K562 (cell line): ENCODE data around the gene DVL2. TPM values are rescaled to one million over a fixed set of nuclear protein-coding genes. Genes with fewer than 3 reads are reported as not detected.
A peak's percentile ranks its signal among the peaks of the same experiment; 100 is the strongest.

Experiments
- ATAC-seq: fragments of 200-7000 bp; cut with Tn5 transposase; 3 replicates; pipeline ENCODE4 v1.9.1; 2020; ENCODE audit warnings: moderate library complexity
- BruUV-seq: library from RNA; stranded (reverse); fragments of 400-500 nt; replicated peaks from 2 replicates; lab custom pipeline; 2021; lab: Mats Ljungman, UMichigan
- CTCF ChIA-PET: fragments of 300-600 bp; formaldehyde crosslinking; extraction: SDS; loops from one replicate; lab custom pipeline; 2021; ENCODE audit warnings: low intra/inter-chr PET ratio; lab: Yijun Ruan, JAX
- POLR2A ChIA-PET: fragments of 300-600, 350-650 bp; sonication (Branson Sonifier 250); formaldehyde crosslinking; extraction: SDS; loops from one replicate; lab custom pipeline; 2021; ENCODE audit warnings: antibody characterized with exemption, inconsistent platforms; lab: Yijun Ruan, JAX
- DNase-seq, 4 experiments: peaks; one replicate each; pipeline versions ENCODE4 v3.0.0 to v3.0.0-alpha.2; 2011 to 2018; ENCODE audit warnings: low spot score in 3 of 4, mixed read lengths in 3 of 4; ENCODE audit errors: extremely low read depth in 1 of 4
- FAIRE-seq: peaks from 2 replicates; lab custom pipeline; 2011; peaks lifted over from hg19 to GRCh38; lab: Jason Lieb, UNC
- H2AFZ ChIP-seq: 2 replicates; pipeline ENCODE4 v1.6.0; 2011; ENCODE audit warnings: low read depth, low read length, control low read depth, inconsistent platforms
- H3K27ac ChIP-seq: fragments of 200-600 bp; 3 replicates; pipeline ENCODE4 v1.8.0; 2011; ENCODE audit warnings: low read depth, mild to moderate bottlenecking, control low read depth, inconsistent platforms, low read length, moderate library complexity, mixed read lengths; ENCODE audit errors: extremely low read depth
- H3K27me3 ChIP-seq, 2 experiments: fragments of 300-600 bp in 1 of 2; 2 replicates in 1 of 2; 3 replicates in 1 of 2; pipeline versions ENCODE4 v1.6.0 to v1.8.0; 2011; ENCODE audit warnings: inconsistent platforms in 2 of 2, low read length in 2 of 2, mild to moderate bottlenecking in 1 of 2, mixed read lengths in 1 of 2, moderate library complexity in 1 of 2; ENCODE audit not compliant: control insufficient read depth in 2 of 2, insufficient read depth in 2 of 2
- H3K36me3 ChIP-seq: fragments of 300-600 bp; 3 replicates; pipeline ENCODE4 v1.8.0; 2011; ENCODE audit warnings: mild to moderate bottlenecking, low read length, inconsistent platforms; ENCODE audit not compliant: control insufficient read depth, insufficient read depth
- H3K4me1 ChIP-seq, 2 experiments: fragments of 200-600 bp in 1 of 2; replicated peaks in 1 of 2; 2 replicates in 1 of 2; 3 replicates in 1 of 2; pipeline versions ENCODE4 v1.5.1 to v1.8.0; 2011; ENCODE audit warnings: inconsistent platforms in 2 of 2, low read length in 2 of 2, mild to moderate bottlenecking in 1 of 2, mixed read lengths in 1 of 2, moderate library complexity in 1 of 2; ENCODE audit not compliant: control insufficient read depth in 2 of 2, insufficient read depth in 2 of 2
- H3K4me2 ChIP-seq: 2 replicates; pipeline ENCODE4 v1.6.1; 2011; ENCODE audit warnings: low read length, control low read depth, inconsistent platforms, mixed read lengths; ENCODE audit not compliant: insufficient read depth
- H3K4me3 ChIP-seq: fragments of 200-600 bp; sonication (generic), shearing (Covaris generic); 2 replicates; pipeline ENCODE4 v1.5.1; 2016; ENCODE audit warnings: control low read depth, inconsistent platforms
- H3K79me2 ChIP-seq: fragments of 200-600 bp; 3 replicates; pipeline ENCODE4 v1.8.0; 2011; ENCODE audit warnings: low read length, inconsistent platforms; ENCODE audit not compliant: control insufficient read depth, insufficient read depth
- H3K9ac ChIP-seq, 2 experiments: 2 replicates each; pipeline versions ENCODE4 v1.6.0 to v1.6.1; 2011; ENCODE audit warnings: low read depth in 2 of 2, low read length in 2 of 2, control low read depth in 1 of 2, inconsistent platforms in 1 of 2, mild to moderate bottlenecking in 1 of 2, mixed read lengths in 1 of 2; ENCODE audit not compliant: insufficient read depth in 1 of 2
- H3K9me1 ChIP-seq: one replicate; pipeline ENCODE4 v1.6.0; 2011; ENCODE audit warnings: inconsistent platforms, mild to moderate bottlenecking, low read length, moderate library complexity; ENCODE audit not compliant: control insufficient read depth, insufficient read depth
- H3K9me3 ChIP-seq: replicated peaks from 2 replicates; pipeline ENCODE4 v1.5.1; 2011; ENCODE audit warnings: low read depth, low read length, inconsistent platforms; ENCODE audit not compliant: control insufficient read depth, insufficient read depth
- H4K20me1 ChIP-seq: replicated peaks from 2 replicates; pipeline ENCODE4 v1.6.1; 2011; ENCODE audit warnings: low read length, inconsistent platforms, mixed read lengths; ENCODE audit not compliant: control insufficient read depth, insufficient read depth
- CLOCK ChIP-seq: fragments of 250-450 bp; sonication (Bioruptor Pico); IDR thresholded peaks from 2 replicates; pipeline ENCODE4 v1.4.0; 2020; ENCODE audit warnings: mild to moderate bottlenecking, moderate library complexity, borderline replicate concordance
- CREB5 ChIP-seq: fragments of 250-450 bp; sonication (Bioruptor Pico); IDR thresholded peaks from 2 replicates; pipeline ENCODE4 v1.5.0; 2020; ENCODE audit warnings: mild to moderate bottlenecking
- ELF4 ChIP-seq: fragments of 450-650 bp; formaldehyde crosslinking; IDR thresholded peaks from 2 replicates; pipeline ENCODE4 v1.4.0; 2022; ENCODE audit warnings: missing genetic modification characterization
- GABPA ChIP-seq: fragments of 200-800 bp; sonication (Bioruptor generic); conservative IDR thresholded peaks from 2 replicates; pipeline ENCODE4 v1.6.1; 2016; ENCODE audit warnings: low read depth, missing genetic modification characterization, missing compliant biosample characterization
- POU5F1 ChIP-seq: fragments of 150-350 bp; IDR thresholded peaks from 2 replicates; pipeline ENCODE4 v1.6.1; 2014; ENCODE audit warnings: borderline replicate concordance, low read length, low read depth, mild to moderate bottlenecking; ENCODE audit not compliant: partially characterized antibody
- PREB ChIP-seq: sonication (generic); formaldehyde crosslinking; IDR thresholded peaks from 2 replicates; pipeline ENCODE4 v1.8.1; 2023; ENCODE audit warnings: mild to moderate bottlenecking, missing genetic modification reagents
- VEZF1 ChIP-seq: fragments of 200-800 bp; sonication (Bioruptor generic); IDR thresholded peaks from 2 replicates; pipeline ENCODE4 v1.6.1; 2017; ENCODE audit warnings: missing genetic modification characterization, missing compliant biosample characterization
- ZFX ChIP-seq: sonication (generic); formaldehyde crosslinking; IDR thresholded peaks from 2 replicates; pipeline ENCODE4 v1.8.0; 2022; ENCODE audit warnings: mild to moderate bottlenecking, missing genetic modification reagents, moderate library complexity
- ZNF263 ChIP-seq: sonication (generic); formaldehyde crosslinking; IDR thresholded peaks from 2 replicates; pipeline ENCODE4 v1.8.0; 2022; ENCODE audit warnings: mild to moderate bottlenecking, missing genetic modification reagents, borderline replicate concordance
- ZNF740 ChIP-seq, 3 experiments: fragments of 200-800 bp in 1 of 3; sonication (Bioruptor generic) in 1 of 3; sonication (generic) in 1 of 3; formaldehyde crosslinking in 1 of 3; IDR thresholded peaks; 2 replicates each; pipeline versions ENCODE4 v1.6.1 to v1.8.0; 2016 to 2022; ENCODE audit warnings: mild to moderate bottlenecking in 2 of 3, missing compliant biosample characterization in 2 of 3, missing genetic modification characterization in 2 of 3, missing genetic modification reagents in 1 of 3
- WGBS: fragments of 100-300 bp; shearing (Covaris generic); methylation state at CpG from one replicate; pipeline ENCODE4 v1.1.6; 2016; ENCODE audit warnings: low coverage, mixed read lengths; ENCODE audit not compliant: insufficient coverage; ENCODE audit errors: missing lambda C conversion rate; 5-methylcytosine and 5-hydroxymethylcytosine counted together
- in situ Hi-C: fragments of 300-500 bp; cut with MboI; formaldehyde crosslinking; loops from 4 replicates; pipeline ENCODE4 v1.15.0; 2018; ENCODE audit warnings: inconsistent platforms, mixed read lengths
- intact Hi-C: fragments of 100-400 bp; cut with micrococcal nuclease; formaldehyde crosslinking; loops from 2 replicates; pipeline ENCODE4 v1.14.2; 2022
- polyA plus RNA-seq, 8 experiments: library from polyadenylated mRNA; depleted of rRNA in 4 of 8; stranded (reverse) in 5 of 8; unstranded in 3 of 8; fragments of >200 nt; fragmentation: Nextera tagmentation in 2 of 8; fragmentation: Illumina TruSeq in 1 of 8; extraction: Ambion mirVana in 2 of 8; extraction: Trizol in 1 of 8; gene quantifications; 2 replicates each; pipeline versions ENCODE4 v1.2.1 to v1.2.3, GENCODE V29; 2011 to 2014; ENCODE audit warnings: inconsistent platforms in 1 of 8, missing spikeins in 1 of 8
- total RNA-seq, 7 experiments: library from RNA; depleted of rRNA in 6 of 7; stranded (reverse); fragments of >200 nt in 6 of 7; fragmentation: Illumina TruSeq in 2 of 7; extraction: Trizol in 2 of 7; gene quantifications; 2 replicates each; pipeline versions ENCODE4 v1.2.1 to v1.2.3, GENCODE V29; 2011 to 2021; ENCODE audit warnings: low replicate concordance in 1 of 7

Gene DVL2
- total and polyA plus RNA-seq, 9 of the 15 experiments (the other 6 are each of a cell fraction or from before 2014, with no cell fraction given) = 1.3 to 49.5 (median 24.3) TPM

- Histone ChIP-seq H3K9ac (peak overlapping the region; percentile 30 to 99; a peak in 2 of 4 replicates), H3K27ac (peak overlapping the region; percentile 90; the same call in 2 of the 3 replicates), H3K4me2 (peak overlapping the region; percentile 73), H3K27me3 (no peaks in the 10 kb centered on the region), H4K20me1 (peaks cover 6% of the 10 kb centered on the region), H3K36me3 (peaks cover 19% of the 10 kb centered on the region; the same call in 2 of the 3 replicates), H3K79me2 (peaks cover 50% of the 10 kb centered on the region), H3K9me1 (peaks cover 6% of the 10 kb centered on the region), H2AFZ (peak overlapping the region; percentile 94), H3K4me1 (peaks cover 40 to 60% of the 10 kb centered on the region in 2 experiments), H3K4me3 (peak overlapping the region; percentile 44), H3K9me3 (no peaks in the 10 kb centered on the region)
- 6% methylated on average over 3 of the region's 32 CpGs for WGBS
- no TSS peak for BruUV-seq
- POLR2A ChIA-PET = interaction anchor here (0.6 kb wide), 2 partner anchors 135 to 180 kb away, joined by 3 read pairs; no protein-coding TSS in a partner anchor
- no peak for FAIRE-seq
- CTCF ChIA-PET = no interaction called here
- ATAC-seq = no peak
- peak; percentile 45 to 77 (median 56) for DNase-seq
- intact Hi-C loops (no loop called here), in situ Hi-C loops (no loop called here)
- peak; percentile 62 for TF ChIP-seq ZNF263
- no peak for TF ChIP-seq GABPA (tag)
- TF ChIP-seq POU5F1 = no peak
- TF ChIP-seq PREB (CRISPR knock-in tag) = no peak
- TF ChIP-seq VEZF1 = peak; percentile 86
- TF ChIP-seq CLOCK = no peak
- TF ChIP-seq ELF4 (CRISPR knock-in tag) = no peak
- 0 out of 2 replicates have a peak, but pooled peaks have one; percentile 7 for TF ChIP-seq ZFX (CRISPR knock-in tag)
- TF ChIP-seq CREB5 = no peak
- TF ChIP-seq ZNF740 (CRISPR knock-in tag; IDR thresholded peaks at IDR 0.05) = peak; percentile 93
- peak in 1 of 2 experiments; percentile 71; a peak in 2 of 4 replicates for TF ChIP-seq ZNF740 (tag; IDR thresholded peaks at IDR 0.05)
Measured at GRCh38 chr17:7217113-7217987, 17.0 kb downstream of the DVL2 start.
